ENCODE measurements around the gene FAM13A.
"Not testable (repeated sequence)": the region's sequence is repeated elsewhere in the genome, so short reads cannot be mapped to it uniquely, and the experiment has no call there.

Gene FAM13A

GRCh38 chr4:88964450-88964849 lies 92.5 kb downstream of the FAM13A start:
- in situ Hi-C loops (cut with MboI; ENCODE audit: low sequenced_read_pairs) = no loop called here

- in situ Hi-C loops (cut with MboI; ENCODE audit: low sequenced_read_pairs) = no loop called here
These were observed 93.2 kb downstream of the FAM13A start for GRCh38 chr4:88963817-88964216.

DNA sequence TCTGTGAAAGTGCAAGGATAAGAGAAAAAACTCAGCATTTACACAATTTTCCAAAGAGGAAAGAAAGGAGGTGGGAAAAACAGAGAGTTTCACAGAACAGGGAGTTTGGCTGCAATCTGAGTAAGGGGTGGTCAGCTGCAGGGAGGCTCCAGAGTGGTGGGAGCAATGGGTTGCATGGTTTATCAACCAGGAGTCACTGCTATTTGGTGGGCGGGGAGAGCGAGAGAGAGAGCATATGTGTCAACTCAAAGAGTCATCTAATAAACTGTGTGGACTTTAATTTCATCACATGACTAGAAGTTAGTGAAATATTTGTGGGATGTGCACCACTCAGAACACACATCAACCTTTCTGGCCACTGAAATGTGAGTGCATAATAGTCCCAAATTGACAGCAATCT lies 94.6 kb downstream of the FAM13A start:
- in situ Hi-C loops (cut with MboI; ENCODE audit: low sequenced_read_pairs) = no loop called here

DNA sequence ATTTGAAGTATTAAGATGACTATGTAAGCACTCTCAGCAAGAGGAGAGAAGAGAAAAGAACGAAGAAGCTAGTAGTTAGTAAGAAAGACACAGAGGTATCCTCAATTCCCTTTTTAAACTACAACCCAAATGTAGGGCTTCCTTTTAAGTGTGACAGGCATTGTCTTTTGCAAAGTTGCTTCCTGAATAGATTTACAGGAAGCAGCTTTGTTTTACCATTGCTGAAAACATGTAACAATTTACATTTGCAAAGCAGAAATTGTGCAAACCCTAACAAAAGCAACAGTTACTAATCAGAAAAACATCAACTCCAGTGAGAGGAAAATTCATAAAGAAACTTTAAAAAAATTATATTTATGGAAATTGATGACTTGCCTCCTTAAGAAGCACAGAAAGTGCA lies 96.4 kb downstream of the FAM13A start:
- in situ Hi-C loops (cut with MboI; ENCODE audit: low sequenced_read_pairs) = no loop called here

DNA sequence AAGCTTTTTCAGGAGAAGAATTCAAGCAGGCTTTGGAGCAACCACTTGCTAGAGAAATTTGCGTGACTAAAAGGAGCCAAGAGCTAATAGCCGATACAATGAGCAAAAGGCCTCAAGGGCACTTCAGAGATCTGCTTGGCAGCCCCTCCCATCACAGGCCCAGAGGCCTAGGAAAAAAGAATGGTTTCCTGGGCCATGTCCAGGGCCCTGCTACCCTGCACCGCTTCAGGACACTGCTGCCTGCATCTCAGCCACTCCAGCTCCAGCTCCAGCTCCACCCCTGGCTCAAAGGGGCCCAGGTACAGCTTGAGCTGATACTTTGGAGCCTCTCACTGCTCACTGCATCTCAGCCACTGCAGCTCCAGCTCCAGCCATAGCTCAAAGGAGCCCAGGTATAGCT lies 98.9 kb downstream of the FAM13A start:
- in situ Hi-C loops (cut with MboI; ENCODE audit: low sequenced_read_pairs) = no loop called here

DNA sequence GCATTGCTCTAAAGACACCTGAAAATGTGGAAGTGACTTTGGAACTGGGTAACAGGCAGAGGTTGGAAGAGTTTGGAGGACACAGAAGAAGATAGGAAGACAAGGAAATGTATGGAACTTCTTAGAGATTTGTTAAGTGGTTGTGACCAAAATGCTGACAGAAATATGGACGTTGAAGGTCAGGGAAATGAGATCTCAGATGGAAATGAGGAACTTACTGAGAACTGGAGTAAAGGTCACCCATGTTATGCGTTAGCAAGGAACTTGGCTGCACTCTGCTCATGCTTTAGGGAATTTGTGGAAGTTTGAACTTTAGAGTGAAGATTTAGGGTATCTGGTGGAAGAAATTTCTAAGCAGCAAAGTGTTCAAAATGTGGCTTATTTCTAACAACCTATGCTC lies 99.4 kb downstream of the FAM13A start:
- in situ Hi-C loops (cut with MboI; ENCODE audit: low sequenced_read_pairs) = no loop called here

DNA sequence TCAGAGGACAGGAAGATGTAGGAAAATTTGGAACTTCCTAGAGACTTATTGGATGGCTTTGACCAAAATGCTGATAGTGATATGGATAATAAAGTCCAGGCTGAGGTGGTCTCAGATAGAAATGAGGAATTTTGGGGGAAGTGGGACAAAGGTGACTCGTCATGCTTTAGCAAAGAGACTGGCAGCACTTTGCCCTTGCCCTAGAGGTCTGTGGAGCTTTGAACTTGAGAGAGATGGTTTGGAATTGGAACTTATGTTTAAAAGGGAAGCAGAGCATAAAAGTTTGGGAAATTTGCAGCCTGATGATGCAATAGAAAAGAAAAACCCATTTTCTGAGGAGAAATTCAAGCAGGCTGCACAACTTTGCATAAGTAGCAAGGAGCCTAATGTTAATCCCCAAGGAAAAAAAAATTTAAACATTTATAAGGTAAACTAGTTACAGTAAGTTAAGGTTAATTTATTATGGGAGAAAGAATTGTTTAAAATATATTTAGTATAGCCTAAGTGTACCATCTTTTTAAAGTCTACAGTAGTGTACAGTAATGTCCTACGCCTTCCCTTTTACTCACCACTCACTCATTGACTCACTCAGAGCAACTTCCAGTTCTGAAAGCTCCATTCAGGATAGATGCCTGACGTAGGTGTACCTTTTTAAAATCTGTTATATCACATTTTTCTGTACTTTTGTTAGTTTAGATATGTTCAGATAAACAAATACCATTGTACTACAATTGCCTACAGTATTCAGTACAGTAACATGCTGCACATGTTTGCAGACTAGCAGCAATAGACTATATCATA lies 101.2 kb downstream of the FAM13A start:
- in situ Hi-C loops (cut with MboI; ENCODE audit: low sequenced_read_pairs) = no loop called here

DNA sequence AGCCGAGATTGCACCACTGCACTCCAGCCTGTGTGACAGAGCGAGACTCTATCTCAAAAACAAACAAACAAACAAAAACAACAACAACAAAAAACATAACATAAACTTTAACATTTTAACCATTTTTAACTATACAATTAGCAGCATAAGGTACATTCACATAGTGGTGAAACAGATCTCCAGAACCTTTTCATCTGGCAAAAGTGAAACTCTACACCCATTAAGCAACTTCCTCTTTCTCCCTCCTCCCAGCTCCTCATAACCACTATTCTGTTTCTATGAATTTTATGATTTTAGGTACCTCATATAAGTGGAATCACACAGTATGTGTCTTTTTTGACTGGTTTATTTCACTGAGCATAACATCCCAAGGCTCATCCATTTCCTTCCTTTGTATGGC lies 103.6 kb downstream of the FAM13A start:
- in situ Hi-C loops (cut with MboI; ENCODE audit: low sequenced_read_pairs) = no loop called here

GRCh38 chr4:88952081-88952480 lies 104.9 kb downstream of the FAM13A start:
- in situ Hi-C loops (cut with MboI; ENCODE audit: low sequenced_read_pairs) = no loop called here

DNA sequence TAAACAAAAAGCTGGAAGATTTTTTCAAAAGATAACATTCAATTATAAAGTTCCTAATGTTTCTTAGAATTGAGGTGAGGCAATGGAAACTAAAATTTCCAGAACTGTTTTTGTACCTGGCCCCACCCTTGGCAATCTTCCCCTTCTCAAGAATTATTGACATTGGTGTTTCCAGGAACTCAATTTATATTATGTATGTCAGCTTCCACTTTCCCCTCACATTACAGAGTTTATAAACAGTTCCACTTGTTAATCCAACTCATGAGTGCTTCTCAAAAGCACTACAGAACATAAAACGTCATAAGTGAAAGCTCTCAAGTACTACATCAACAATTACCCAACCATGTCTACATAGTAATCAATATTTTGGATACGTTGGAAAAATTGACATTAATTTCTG lies 107.4 kb downstream of the FAM13A start:
- in situ Hi-C loops (cut with MboI; ENCODE audit: low sequenced_read_pairs) = no loop called here

DNA sequence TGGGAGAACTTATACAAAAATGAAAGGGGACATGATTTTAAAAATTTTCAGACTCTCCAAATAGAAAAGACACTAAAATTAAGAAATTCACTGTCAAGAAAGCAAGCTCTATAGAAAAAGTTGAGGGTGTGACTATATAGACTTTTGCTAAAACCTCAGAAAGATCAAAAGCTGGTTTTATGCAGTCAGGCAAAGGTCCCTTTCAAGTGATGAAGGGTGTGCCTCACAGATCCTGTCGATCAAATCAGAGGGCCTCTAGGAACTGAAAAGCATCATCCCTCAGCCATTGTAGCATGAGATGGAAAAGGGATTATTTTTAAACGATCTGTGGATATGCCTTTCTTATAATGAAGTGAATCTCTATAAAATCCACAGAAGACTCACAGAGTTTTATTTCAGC lies 116.5 kb downstream of the FAM13A start:
- in situ Hi-C loops (cut with MboI; ENCODE audit: low sequenced_read_pairs) = no loop called here

DNA sequence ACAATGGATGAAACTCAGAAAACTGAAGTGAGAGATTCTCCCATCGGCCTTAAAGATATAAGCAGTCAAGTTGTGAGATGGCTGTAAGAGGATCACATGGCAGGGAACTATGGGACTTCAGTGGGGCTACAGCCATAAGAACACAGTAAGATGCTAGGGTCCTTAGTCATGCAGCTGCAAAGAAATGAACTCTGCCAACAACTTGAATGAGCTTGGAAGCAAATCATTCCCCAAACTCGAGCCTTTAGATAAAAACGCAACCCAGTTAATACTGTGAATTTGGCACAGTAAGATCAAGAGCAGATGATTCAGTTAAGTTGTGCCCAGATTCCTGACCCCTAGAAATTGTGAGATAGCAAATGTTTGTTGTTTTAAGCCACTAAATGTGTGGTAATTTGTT lies 117.3 kb downstream of the FAM13A start:
- in situ Hi-C loops (cut with MboI; ENCODE audit: low sequenced_read_pairs) = no loop called here

- in situ Hi-C loops (cut with MboI; ENCODE audit: low sequenced_read_pairs) = no loop called here
These were observed 118.8 kb downstream of the FAM13A start for GRCh38 chr4:88938138-88938537.

DNA sequence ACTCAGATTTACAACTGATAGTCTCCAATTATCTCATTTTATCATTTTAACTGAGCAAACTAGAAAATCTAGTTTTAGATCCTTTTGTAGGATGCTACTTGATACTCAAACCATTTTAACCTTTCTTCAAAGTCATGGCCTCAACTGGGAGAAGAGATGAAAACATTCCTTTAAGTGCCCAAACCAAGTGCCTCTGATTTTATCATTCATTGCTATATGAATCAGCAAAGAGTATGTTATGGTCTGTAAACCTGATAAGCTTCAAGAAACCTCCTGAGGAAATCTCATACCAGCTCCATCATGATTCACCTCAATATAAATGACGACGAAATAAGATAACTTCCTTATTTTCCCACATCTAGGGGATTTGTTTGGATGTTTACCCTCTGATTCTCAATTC lies 119.9 kb downstream of the FAM13A start:
- in situ Hi-C loops (cut with MboI; ENCODE audit: low sequenced_read_pairs) = no loop called here

- in situ Hi-C loops (cut with MboI; ENCODE audit: low sequenced_read_pairs) = no loop called here
These were observed 123.4 kb downstream of the FAM13A start for GRCh38 chr4:88933414-88934160.

- in situ Hi-C loops (cut with MboI; ENCODE audit: low sequenced_read_pairs) = no loop called here
These were observed 128.1 kb downstream of the FAM13A start for GRCh38 chr4:88928852-88929251.

- in situ Hi-C loops (cut with MboI; ENCODE audit: low sequenced_read_pairs) = no loop called here
These were observed 129.6 kb downstream of the FAM13A start for GRCh38 chr4:88927420-88927819.

GRCh38 chr4:88919056-88919455 lies 137.9 kb downstream of the FAM13A start:
- in situ Hi-C loops (cut with MboI; ENCODE audit: low sequenced_read_pairs) = no loop called here

- in situ Hi-C loops (cut with MboI; ENCODE audit: low sequenced_read_pairs) = not testable (repeated sequence)
These were observed 143.8 kb downstream of the FAM13A start for GRCh38 chr4:88913181-88913580.

- in situ Hi-C loops (cut with MboI; ENCODE audit: low sequenced_read_pairs) = no loop called here
These were observed 145.5 kb downstream of the FAM13A start for GRCh38 chr4:88911246-88912212.

- in situ Hi-C loops (cut with MboI; ENCODE audit: low sequenced_read_pairs) = no loop called here
These were observed 146.9 kb downstream of the FAM13A start for GRCh38 chr4:88910101-88910500.

All from hTERT RPE-1 (cell line).